Activated naive CD8-positive, alpha-beta T cell treated with anti-CD3 and anti-CD28 coated beads for 36 hours (primary cell): ENCODE data around the gene VTI1A. TPM values are rescaled to one million over a fixed set of nuclear protein-coding genes. Genes with fewer than 3 reads are reported as not detected.
"Not testable (repeated sequence)": the region's sequence is repeated elsewhere in the genome, so short reads cannot be mapped to it uniquely, and the experiment has no call there.

Experiments
- DNase-seq: peaks from one replicate; pipeline ENCODE4 v3.0.0; 2021
- H3K27ac Mint-ChIP-seq: one replicate; pipeline ENCODE4 v1.8.0; 2022; ENCODE audit warnings: mild to moderate bottlenecking, moderate library complexity, mixed read lengths
- H3K27me3 Mint-ChIP-seq: one replicate; pipeline ENCODE4 v1.8.0; 2022; ENCODE audit warnings: mild to moderate bottlenecking, mixed read lengths
- H3K36me3 Mint-ChIP-seq: one replicate; pipeline ENCODE4 v1.8.0; 2021; ENCODE audit warnings: mild to moderate bottlenecking, mixed read lengths
- H3K4me1 Mint-ChIP-seq: one replicate; pipeline ENCODE4 v1.8.0; 2021; ENCODE audit warnings: mixed read lengths
- H3K4me3 Mint-ChIP-seq: one replicate; pipeline ENCODE4 v1.8.0; 2022; ENCODE audit warnings: mild to moderate bottlenecking, moderate library complexity, mixed read lengths
- H3K9me3 Mint-ChIP-seq: one replicate; pipeline ENCODE4 v1.8.0; 2022; ENCODE audit warnings: mixed read lengths
- total RNA-seq, 2 experiments: library from RNA; stranded (reverse); gene quantifications; one replicate each; pipeline ENCODE4 v1.2.3, GENCODE V29; 2021

Gene VTI1A
- total RNA-seq, 2 experiments from 2014 or later: 31.5 to 33.7 TPM

GRCh38 chr10:112720178-112720577 is 273.2 kb downstream of the VTI1A start:
- DNase-seq: no peak
- no peaks in the 10 kb centered on the region for H3K4me1 Mint-ChIP-seq
- H3K27me3 Mint-ChIP-seq: no peaks in the 10 kb centered on the region
- H3K4me3 Mint-ChIP-seq: no peak overlapping the region
- H3K9me3 Mint-ChIP-seq: no peaks in the 10 kb centered on the region
- peaks cover 6% of the 10 kb centered on the region for H3K36me3 Mint-ChIP-seq
- no peak overlapping the region for H3K27ac Mint-ChIP-seq

DNA sequence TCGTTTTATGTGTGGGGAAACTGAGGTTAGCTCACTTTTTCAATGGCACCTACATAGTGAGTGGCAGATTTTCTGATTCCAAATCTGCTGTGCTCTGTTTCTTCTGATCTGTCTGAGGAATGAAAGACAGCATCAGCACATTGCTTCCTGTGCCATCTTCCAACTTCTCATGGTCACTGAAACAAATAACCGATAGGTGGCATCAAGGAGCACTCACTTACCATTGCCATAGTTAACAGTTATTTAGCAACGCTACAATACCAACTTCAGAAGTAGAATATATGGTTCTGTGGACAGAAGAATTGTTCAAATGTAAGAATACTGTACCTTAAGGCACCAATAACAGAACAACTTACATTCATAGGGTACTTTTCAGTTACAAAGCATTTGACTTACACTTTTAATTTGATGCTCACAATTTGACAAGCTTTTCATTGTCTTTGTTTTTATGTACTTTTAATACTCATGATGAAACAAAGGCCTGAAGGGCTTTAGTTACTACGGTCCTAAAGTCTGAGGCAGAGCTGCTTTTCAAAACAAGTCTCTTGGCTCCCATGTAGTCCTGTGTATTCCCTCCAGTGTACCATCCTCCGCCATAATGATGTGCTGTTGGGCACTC is 274.2 kb downstream of the VTI1A start:
- Mint-ChIP-seq H3K27ac (no peak overlapping the region), H3K9me3 (no peaks in the 10 kb centered on the region), H3K4me3 (no peak overlapping the region), H3K36me3 (peaks cover 3% of the 10 kb centered on the region), H3K27me3 (no peaks in the 10 kb centered on the region), H3K4me1 (no peaks in the 10 kb centered on the region)
- DNase-seq: no peak

GRCh38 chr10:112722758-112723157 is 275.7 kb downstream of the VTI1A start:
- Mint-ChIP-seq H3K27me3 (no peaks in the 10 kb centered on the region), H3K9me3 (no peaks in the 10 kb centered on the region), H3K36me3 (peaks cover 3% of the 10 kb centered on the region), H3K4me1 (no peaks in the 10 kb centered on the region), H3K27ac (no peak overlapping the region), H3K4me3 (no peak overlapping the region)
- DNase-seq: no peak

DNA sequence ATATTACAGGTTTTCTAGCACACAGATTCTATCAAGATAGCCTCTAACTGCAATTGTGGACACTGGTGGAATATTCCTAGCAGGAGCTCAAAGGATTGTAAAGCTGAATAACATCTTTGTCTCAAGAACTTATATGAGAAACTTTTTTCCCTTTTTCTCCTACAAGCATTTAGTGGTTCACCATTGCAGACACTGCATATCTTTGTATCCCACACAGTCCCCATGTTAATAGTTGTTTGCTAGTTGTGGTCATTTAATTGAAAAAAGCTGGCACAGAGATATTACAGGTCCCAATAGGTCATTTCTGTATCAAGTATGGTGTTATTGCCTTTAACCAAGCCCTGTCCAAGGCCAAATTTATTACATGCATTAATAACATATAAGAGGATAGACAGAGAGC is 276.9 kb downstream of the VTI1A start:
- no peak for DNase-seq
- Mint-ChIP-seq H3K27me3 (no peaks in the 10 kb centered on the region), H3K4me1 (no peaks in the 10 kb centered on the region), H3K27ac (no peak overlapping the region), H3K4me3 (no peak overlapping the region), H3K36me3 (no peaks in the 10 kb centered on the region), H3K9me3 (no peaks in the 10 kb centered on the region)

- Mint-ChIP-seq H3K9me3 (no peaks in the 10 kb centered on the region), H3K27ac (no peak overlapping the region), H3K4me1 (no peaks in the 10 kb centered on the region), H3K4me3 (no peak overlapping the region), H3K27me3 (no peaks in the 10 kb centered on the region), H3K36me3 (no peaks in the 10 kb centered on the region)
- no peak for DNase-seq
These were observed 277.5 kb downstream of the VTI1A start for GRCh38 chr10:112724404-112724991.

DNA sequence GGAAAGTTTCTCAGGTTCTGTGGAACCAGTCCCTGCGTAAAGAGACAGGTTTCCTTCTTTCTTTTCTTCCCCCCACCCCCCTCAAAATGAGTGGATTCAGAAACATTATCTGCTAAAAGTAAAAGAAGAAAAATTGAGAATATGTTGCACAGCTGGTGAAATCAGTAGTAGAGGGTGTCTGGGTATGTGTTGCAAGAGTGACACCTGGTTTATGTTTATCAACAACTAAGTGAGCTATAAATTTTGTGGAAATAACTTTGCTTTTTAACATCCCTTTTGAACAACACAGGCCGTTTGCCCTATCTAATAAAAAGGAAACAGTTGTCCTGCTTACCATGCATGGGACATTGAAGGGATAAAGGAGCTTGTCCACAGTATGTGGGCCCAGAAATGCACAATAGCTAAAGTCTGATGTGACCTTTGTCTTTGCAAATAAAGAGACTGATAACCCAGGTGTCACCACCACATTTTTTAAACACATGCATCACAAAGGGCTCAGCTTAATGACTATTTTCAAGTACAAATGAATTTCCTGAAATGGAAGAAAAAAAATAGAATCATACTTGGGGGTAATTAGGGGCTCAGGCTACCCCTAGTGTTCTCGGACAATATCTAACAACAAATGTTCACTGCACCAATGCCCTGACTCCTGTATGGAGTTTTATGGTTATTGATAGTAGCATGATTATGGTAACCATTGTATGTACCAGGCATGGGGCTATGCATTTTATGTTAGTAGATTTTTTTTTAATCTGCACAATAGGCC is 281.3 kb downstream of the VTI1A start:
- Mint-ChIP-seq H3K27ac (no peak overlapping the region), H3K36me3 (no peaks in the 10 kb centered on the region), H3K4me3 (no peak overlapping the region), H3K4me1 (no peaks in the 10 kb centered on the region), H3K27me3 (no peaks in the 10 kb centered on the region), H3K9me3 (no peaks in the 10 kb centered on the region)
- DNase-seq: no peak

GRCh38 chr10:112728997-112729396 is 282.0 kb downstream of the VTI1A start:
- Mint-ChIP-seq H3K4me3 (no peak overlapping the region), H3K27ac (no peak overlapping the region), H3K9me3 (no peaks in the 10 kb centered on the region), H3K27me3 (no peaks in the 10 kb centered on the region), H3K4me1 (no peaks in the 10 kb centered on the region), H3K36me3 (no peaks in the 10 kb centered on the region)
- no peak for DNase-seq

DNA sequence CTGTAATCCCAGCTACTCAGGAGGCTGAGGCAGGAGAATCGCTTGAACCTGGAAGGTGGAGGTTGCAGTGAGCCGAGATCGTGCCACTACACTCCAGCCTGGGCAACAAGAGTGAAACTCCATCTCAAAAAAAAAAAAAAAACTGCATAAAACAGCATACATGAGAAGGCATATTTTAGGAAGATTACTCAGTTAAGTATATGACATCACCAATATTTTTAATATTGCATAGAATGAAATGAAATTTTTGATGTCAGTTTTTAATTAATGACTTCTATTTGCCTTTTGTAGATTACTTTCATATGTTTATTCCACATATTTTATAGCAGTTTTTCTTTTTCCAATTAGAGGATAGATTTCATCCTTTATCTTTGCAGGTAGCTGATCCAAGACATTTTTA is 284.4 kb downstream of the VTI1A start:
- not testable (repeated sequence) for H3K27ac Mint-ChIP-seq, H3K36me3 Mint-ChIP-seq, H3K27me3 Mint-ChIP-seq, DNase-seq, H3K9me3 Mint-ChIP-seq, H3K4me3 Mint-ChIP-seq, H3K4me1 Mint-ChIP-seq

DNA sequence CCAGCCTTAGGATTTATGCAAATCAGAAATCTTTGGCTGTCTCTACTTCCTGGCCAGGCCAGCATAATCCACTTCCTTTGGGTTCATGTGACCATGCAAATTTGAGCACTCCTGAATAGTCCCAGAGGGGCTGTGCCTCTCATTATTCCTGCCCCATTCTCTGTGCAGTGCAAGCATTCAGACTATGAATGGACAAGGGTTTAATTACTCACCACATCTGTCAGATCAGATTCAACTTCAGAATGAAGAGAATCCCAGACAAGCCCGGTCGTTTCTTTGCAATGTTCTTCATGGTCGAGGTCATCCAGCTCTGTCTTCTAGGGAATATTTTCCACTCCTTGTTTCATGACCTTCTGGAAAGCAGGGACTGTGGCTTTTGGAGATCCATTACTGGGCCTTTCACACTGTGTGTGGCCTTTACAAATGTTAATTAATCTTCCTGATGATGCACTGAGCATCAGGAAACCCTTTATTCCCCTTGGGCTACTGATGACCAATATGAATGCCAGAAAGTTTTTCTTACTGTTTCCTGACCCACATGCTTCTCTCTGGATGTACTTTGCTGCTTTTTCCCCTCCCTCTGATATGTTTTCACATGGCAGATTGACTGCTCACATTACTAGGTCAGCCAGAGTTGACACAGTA is 285.4 kb downstream of the VTI1A start:
- Mint-ChIP-seq H3K27ac (no peak overlapping the region), H3K9me3 (no peaks in the 10 kb centered on the region), H3K4me3 (no peak overlapping the region), H3K27me3 (no peaks in the 10 kb centered on the region), H3K36me3 (peaks cover 5% of the 10 kb centered on the region), H3K4me1 (no peaks in the 10 kb centered on the region)
- DNase-seq: no peak

- no peak overlapping the region for H3K4me3 Mint-ChIP-seq
- no peaks in the 10 kb centered on the region for H3K27me3 Mint-ChIP-seq
- H3K9me3 Mint-ChIP-seq: no peaks in the 10 kb centered on the region
These were observed 288.2 kb downstream of the VTI1A start for GRCh38 chr10:112735041-112735695.

DNA sequence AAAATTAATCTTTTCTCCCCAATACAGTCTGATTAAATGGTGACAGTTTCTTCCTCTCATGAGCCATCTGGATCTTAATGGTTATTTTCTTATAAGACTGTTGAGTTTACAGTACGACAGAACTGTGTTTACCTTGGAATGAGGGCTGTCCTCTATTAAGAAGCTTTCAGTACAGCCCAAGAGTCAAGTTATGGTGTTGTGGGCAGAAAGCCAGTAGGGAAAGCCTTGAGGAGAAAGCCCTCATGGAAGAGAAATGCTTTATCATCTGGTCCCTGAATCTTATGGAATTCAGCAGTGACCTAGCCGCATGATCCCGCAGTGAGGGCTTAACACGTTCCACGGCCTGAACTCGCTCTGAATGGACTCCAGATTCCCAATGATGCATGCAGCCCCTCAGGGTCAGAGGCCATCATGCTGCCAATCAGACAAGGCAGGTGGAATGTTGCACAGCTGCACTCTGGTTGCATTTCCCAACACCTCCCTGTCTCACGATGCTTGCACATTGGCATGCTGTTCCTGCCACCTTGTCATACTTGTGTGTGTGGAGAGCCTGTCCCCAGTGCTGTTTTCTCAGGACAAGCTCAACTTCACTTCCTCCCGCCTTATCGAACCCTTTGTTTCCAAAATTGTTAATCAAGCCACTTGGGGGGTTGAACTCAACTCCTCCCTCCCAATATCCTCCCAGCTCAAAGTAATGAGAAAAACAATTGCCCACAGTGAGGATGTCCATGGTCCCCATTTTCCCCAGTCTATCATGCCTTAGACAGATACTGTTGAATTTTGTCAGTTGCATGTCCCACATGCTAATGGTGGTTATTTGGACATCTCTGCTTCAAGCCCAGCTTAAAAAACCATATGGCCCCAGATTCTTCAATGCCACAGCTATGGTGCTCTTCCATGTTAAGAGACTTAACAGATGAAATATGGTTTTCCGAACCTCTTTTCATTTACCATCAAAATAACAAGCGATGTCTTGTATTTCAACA is 291.9 kb downstream of the VTI1A start:
- Mint-ChIP-seq H3K36me3 (peaks cover 27% of the 10 kb centered on the region), H3K9me3 (no peaks in the 10 kb centered on the region), H3K27ac (no peak overlapping the region), H3K27me3 (no peaks in the 10 kb centered on the region), H3K4me3 (no peak overlapping the region), H3K4me1 (no peaks in the 10 kb centered on the region)
- no peak for DNase-seq

More at GRCh38 chr10:112735041-112735695, 288.2 kb downstream of the VTI1A start:
- DNase-seq: no peak
- Mint-ChIP-seq H3K27ac (no peak overlapping the region), H3K36me3 (peaks cover 23% of the 10 kb centered on the region), H3K4me1 (no peaks in the 10 kb centered on the region)

- H3K27ac Mint-ChIP-seq: no peak overlapping the region
- no peak for DNase-seq
- H3K9me3 Mint-ChIP-seq: no peaks in the 10 kb centered on the region
- H3K4me3 Mint-ChIP-seq: no peak overlapping the region
- peaks cover 27% of the 10 kb centered on the region for H3K36me3 Mint-ChIP-seq
- no peaks in the 10 kb centered on the region for H3K27me3 Mint-ChIP-seq
- no peaks in the 10 kb centered on the region for H3K4me1 Mint-ChIP-seq
These were observed 292.8 kb downstream of the VTI1A start for GRCh38 chr10:112739592-112740353.

- Mint-ChIP-seq H3K9me3 (no peaks in the 10 kb centered on the region), H3K27me3 (no peaks in the 10 kb centered on the region), H3K36me3 (peaks cover 26% of the 10 kb centered on the region), H3K4me1 (no peaks in the 10 kb centered on the region), H3K27ac (no peak overlapping the region), H3K4me3 (no peak overlapping the region)
- no peak for DNase-seq
These were observed 294.9 kb downstream of the VTI1A start for GRCh38 chr10:112741830-112742402.
